Uterus (tissue), 2 donors: ENCODE measurements around the gene AZIN2.

ENCODE experiments used
- POLR2A ChIP-seq, 2 donors: fragments of 450-650 bp; IDR thresholded peaks; one replicate each; pipeline ENCODE4 v1.6.1; 2016; ENCODE audit warnings: antibody characterized with exemption in 2 of 2, mild to moderate bottlenecking in 1 of 2, moderate library complexity in 1 of 2
- TF ChIP-seq, protein P1 (sequence below), 4 experiments: fragments of 200-600 bp in 2 of 4; fragments of 450-650 bp in 2 of 4; sonication (generic) in 2 of 4; IDR thresholded peaks; one replicate each; pipeline ENCODE4 v1.5.1; 2016 to 2019; ENCODE audit warnings: antibody characterized with exemption in 4 of 4, mild to moderate bottlenecking in 2 of 4, moderate library complexity in 1 of 4

GRCh38 chr1:33165209-33165608 is 84.3 kb downstream of the AZIN2 start:
- TF ChIP-seq, protein P1, sequence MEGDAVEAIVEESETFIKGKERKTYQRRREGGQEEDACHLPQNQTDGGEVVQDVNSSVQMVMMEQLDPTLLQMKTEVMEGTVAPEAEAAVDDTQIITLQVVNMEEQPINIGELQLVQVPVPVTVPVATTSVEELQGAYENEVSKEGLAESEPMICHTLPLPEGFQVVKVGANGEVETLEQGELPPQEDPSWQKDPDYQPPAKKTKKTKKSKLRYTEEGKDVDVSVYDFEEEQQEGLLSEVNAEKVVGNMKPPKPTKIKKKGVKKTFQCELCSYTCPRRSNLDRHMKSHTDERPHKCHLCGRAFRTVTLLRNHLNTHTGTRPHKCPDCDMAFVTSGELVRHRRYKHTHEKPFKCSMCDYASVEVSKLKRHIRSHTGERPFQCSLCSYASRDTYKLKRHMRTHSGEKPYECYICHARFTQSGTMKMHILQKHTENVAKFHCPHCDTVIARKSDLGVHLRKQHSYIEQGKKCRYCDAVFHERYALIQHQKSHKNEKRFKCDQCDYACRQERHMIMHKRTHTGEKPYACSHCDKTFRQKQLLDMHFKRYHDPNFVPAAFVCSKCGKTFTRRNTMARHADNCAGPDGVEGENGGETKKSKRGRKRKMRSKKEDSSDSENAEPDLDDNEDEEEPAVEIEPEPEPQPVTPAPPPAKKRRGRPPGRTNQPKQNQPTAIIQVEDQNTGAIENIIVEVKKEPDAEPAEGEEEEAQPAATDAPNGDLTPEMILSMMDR (IDR thresholded peaks at IDR 0.05) = no peak
- no peak for TF ChIP-seq POLR2A (IDR thresholded peaks at IDR 0.05)
